C4-2B (cell line): ENCODE data around the gene ESPN.

Source experiments
- H3K27ac ChIP-seq: fragments of 450-650 bp; 2 replicates; pipeline ENCODE4 v1.5.1; 2017
- CTCF ChIP-seq: fragments of 450-650 bp; conservative IDR thresholded peaks from 2 replicates; pipeline ENCODE4 v1.5.1; 2017; ENCODE audit warnings: mild to moderate bottlenecking
- ZFX ChIP-seq: fragments of 450-650 bp; IDR thresholded peaks from 2 replicates; pipeline ENCODE4 v1.6.1; 2017

Gene ESPN

GRCh38 chr1:6397844-6398441 lies 26.6 kb upstream of the ESPN start:
- no peak overlapping the region for H3K27ac ChIP-seq
- no peak for TF ChIP-seq ZFX
- TF ChIP-seq CTCF, result no peak

- no peak for TF ChIP-seq CTCF
- TF ChIP-seq ZFX, result no peak
- H3K27ac ChIP-seq, result no peak overlapping the region
Observed at GRCh38 chr1:6399294-6399693, 25.3 kb upstream of the ESPN start.

GRCh38 chr1:6401673-6402072 lies 22.9 kb upstream of the ESPN start:
- TF ChIP-seq CTCF (no peak), ZFX (no peak)
- no peak overlapping the region for H3K27ac ChIP-seq

GRCh38 chr1:6408023-6408422 lies 16.6 kb upstream of the ESPN start:
- H3K27ac ChIP-seq, result no peak overlapping the region
- TF ChIP-seq CTCF (no peak), ZFX (no peak)

- H3K27ac ChIP-seq, result no peak overlapping the region
- TF ChIP-seq CTCF (no peak), ZFX (no peak)
Observed at GRCh38 chr1:6409053-6409452, 15.5 kb upstream of the ESPN start.

GRCh38 chr1:6409733-6410132 lies 14.8 kb upstream of the ESPN start:
- TF ChIP-seq ZFX (no peak), CTCF (no peak)
- no peak overlapping the region for H3K27ac ChIP-seq

GRCh38 chr1:6410248-6410893 lies 14.2 kb upstream of the ESPN start:
- TF ChIP-seq ZFX (no peak), CTCF (no peak)
- H3K27ac ChIP-seq, result no peak overlapping the region
